Central memory CD8-positive, alpha-beta T cell (primary cell): ENCODE measurements around the gene REEP6.
A peak's percentile ranks its signal among the peaks of the same experiment; 100 is the strongest.

ENCODE experiments used
- ATAC-seq: fragments of 150-1000 bp; cut with Tn5 transposase; replicated peaks from 2 replicates; pipeline ENCODE4 v1.10.0; 2022; ENCODE audit warnings: mild to moderate bottlenecking, moderate FRiP score, moderate number of reproducible peaks; ENCODE audit not compliant: poor library complexity, severe bottlenecking; ENCODE audit errors: extremely low read depth
- DNase-seq, 2 donors: peaks; one replicate each; pipeline ENCODE4 v3.0.0; 2021; ENCODE audit warnings: low spot score in 2 of 2
- H3K27ac Mint-ChIP-seq: one replicate; pipeline ENCODE4 v1.8.0; 2022; ENCODE audit warnings: low read depth, mild to moderate bottlenecking, moderate library complexity, mixed read lengths
- H3K27me3 Mint-ChIP-seq: one replicate; pipeline ENCODE4 v1.8.0; 2022; ENCODE audit warnings: mixed read lengths
- H3K36me3 Mint-ChIP-seq: one replicate; pipeline ENCODE4 v1.8.0; 2022; ENCODE audit warnings: mild to moderate bottlenecking, moderate library complexity, mixed read lengths; ENCODE audit not compliant: insufficient read depth
- H3K4me1 Mint-ChIP-seq: one replicate; pipeline ENCODE4 v1.8.0; 2022; ENCODE audit warnings: mixed read lengths
- H3K4me3 Mint-ChIP-seq: one replicate; pipeline ENCODE4 v1.8.0; 2022; ENCODE audit warnings: mild to moderate bottlenecking, moderate library complexity, mixed read lengths
- H3K9me3 Mint-ChIP-seq: one replicate; pipeline ENCODE4 v1.8.0; 2022; ENCODE audit warnings: mixed read lengths

REEP6 gene

DNA sequence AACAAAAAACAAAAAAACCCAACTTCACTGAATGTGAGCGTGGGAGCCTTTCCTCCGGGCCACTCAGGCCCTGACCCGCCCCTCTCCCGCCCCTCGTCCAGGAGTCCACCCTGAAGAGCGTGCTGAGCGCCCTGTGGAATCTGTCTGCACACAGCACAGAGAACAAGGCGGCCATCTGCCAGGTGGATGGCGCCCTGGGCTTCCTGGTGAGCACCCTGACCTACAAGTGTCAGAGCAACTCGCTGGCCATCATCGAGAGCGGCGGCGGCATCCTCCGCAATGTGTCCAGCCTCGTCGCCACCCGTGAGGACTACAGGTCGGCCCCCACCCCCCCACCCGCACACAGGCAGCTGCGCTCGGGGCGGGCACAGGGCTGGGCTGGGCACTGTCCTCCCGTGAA, 29.1 kb upstream of the REEP6 start:
- Mint-ChIP-seq H3K4me3 (no peak overlapping the region), H3K36me3 (peaks cover 7% of the 10 kb centered on the region), H3K9me3 (no peaks in the 10 kb centered on the region), H3K27me3 (no peaks in the 10 kb centered on the region), H3K27ac (no peak overlapping the region), H3K4me1 (no peaks in the 10 kb centered on the region)
- ATAC-seq (no peak), DNase-seq (no peak)

DNA sequence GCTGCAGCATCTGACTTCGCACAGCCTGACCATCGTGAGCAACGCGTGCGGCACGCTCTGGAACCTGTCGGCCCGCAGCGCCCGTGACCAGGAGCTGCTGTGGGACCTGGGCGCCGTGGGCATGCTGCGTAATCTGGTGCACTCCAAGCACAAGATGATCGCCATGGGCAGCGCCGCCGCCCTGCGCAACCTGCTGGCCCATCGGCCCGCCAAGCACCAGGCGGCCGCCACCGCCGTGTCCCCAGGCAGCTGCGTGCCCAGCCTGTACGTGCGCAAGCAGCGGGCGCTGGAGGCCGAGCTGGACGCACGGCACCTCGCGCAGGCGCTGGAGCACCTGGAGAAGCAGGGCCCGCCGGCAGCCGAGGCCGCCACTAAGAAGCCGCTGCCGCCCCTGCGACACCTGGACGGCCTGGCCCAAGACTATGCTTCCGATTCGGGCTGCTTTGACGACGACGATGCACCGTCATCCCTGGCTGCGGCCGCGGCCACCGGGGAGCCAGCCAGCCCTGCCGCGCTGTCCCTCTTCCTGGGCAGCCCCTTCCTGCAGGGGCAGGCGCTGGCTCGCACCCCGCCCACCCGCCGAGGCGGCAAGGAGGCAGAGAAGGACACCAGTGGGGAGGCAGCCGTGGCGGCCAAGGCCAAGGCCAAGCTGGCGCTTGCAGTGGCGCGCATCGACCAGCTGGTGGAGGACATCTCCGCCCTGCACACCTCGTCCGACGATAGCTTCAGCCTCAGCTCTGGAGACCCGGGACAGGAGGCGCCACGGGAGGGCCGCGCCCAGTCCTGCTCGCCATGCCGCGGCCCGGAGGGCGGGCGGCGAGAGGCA, 25.6 kb upstream of the REEP6 start:
- H3K4me1 Mint-ChIP-seq, result no peaks in the 10 kb centered on the region
- H3K9me3 Mint-ChIP-seq, result no peaks in the 10 kb centered on the region
- no peak overlapping the region for H3K4me3 Mint-ChIP-seq
- DNase-seq, result no peak
- H3K27ac Mint-ChIP-seq, result no peak overlapping the region
- H3K27me3 Mint-ChIP-seq, result no peaks in the 10 kb centered on the region
- peaks cover 4% of the 10 kb centered on the region for H3K36me3 Mint-ChIP-seq
- ATAC-seq, result no peak

DNA sequence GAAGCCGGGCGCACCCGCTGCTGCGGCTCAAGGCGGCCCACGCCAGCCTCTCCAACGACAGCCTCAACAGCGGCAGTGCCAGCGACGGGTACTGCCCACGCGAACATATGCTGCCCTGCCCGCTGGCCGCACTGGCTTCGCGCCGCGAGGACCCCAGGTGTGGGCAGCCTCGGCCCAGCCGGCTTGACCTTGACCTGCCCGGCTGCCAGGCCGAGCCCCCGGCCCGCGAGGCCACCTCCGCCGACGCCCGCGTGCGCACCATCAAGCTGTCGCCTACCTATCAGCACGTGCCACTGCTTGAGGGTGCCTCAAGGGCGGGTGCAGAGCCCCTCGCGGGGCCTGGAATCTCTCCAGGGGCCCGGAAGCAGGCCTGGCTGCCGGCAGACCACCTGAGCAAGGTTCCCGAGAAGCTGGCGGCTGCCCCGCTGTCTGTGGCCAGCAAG, 24.9 kb upstream of the REEP6 start:
- no peak for ATAC-seq
- Mint-ChIP-seq H3K9me3 (no peaks in the 10 kb centered on the region), H3K4me1 (peaks cover 1% of the 10 kb centered on the region), H3K27me3 (no peaks in the 10 kb centered on the region), H3K27ac (no peak overlapping the region), H3K36me3 (peaks cover 4% of the 10 kb centered on the region), H3K4me3 (no peak overlapping the region)
- no peak for DNase-seq

DNA sequence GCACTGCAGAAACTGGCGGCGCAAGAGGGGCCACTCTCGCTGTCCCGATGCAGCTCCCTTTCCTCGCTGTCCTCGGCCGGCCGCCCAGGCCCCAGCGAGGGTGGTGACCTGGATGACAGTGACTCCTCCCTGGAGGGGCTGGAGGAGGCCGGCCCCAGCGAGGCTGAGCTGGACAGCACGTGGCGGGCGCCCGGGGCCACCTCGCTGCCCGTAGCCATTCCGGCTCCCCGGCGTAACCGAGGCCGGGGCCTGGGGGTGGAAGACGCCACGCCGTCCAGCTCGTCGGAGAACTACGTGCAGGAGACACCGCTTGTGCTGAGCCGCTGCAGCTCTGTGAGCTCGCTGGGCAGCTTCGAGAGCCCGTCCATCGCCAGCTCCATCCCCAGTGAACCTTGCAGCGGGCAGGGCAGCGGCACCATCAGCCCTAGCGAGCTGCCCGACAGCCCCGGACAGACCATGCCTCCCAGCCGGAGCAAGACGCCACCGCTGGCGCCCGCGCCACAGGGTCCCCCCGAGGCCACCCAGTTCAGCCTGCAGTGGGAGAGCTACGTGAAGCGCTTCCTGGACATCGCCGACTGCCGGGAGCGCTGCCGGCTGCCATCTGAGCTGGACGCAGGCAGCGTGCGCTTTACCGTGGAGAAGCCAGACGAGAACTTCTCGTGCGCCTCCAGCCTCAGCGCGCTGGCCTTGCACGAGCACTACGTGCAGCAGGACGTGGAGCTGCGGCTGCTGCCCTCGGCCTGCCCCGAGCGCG, 24.3 kb upstream of the REEP6 start:
- Mint-ChIP-seq H3K4me3 (no peak overlapping the region), H3K9me3 (no peaks in the 10 kb centered on the region), H3K4me1 (peaks cover 5% of the 10 kb centered on the region), H3K27me3 (no peaks in the 10 kb centered on the region), H3K36me3 (peaks cover 4% of the 10 kb centered on the region), H3K27ac (no peak overlapping the region)
- no peak for ATAC-seq
- no peak for DNase-seq

DNA sequence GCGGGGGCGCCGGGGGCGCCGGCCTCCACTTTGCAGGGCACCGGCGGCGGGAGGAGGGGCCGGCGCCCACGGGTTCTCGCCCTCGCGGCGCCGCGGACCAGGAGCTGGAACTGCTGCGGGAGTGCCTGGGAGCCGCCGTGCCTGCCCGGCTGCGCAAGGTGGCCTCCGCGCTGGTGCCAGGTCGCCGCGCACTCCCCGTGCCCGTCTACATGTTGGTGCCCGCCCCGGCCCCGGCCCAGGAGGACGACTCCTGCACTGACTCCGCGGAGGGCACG, 23.8 kb upstream of the REEP6 start:
- ATAC-seq, result no peak
- H3K4me1 Mint-ChIP-seq, result peaks cover 5% of the 10 kb centered on the region
- no peaks in the 10 kb centered on the region for H3K9me3 Mint-ChIP-seq
- H3K27ac Mint-ChIP-seq, result no peak overlapping the region
- no peak overlapping the region for H3K4me3 Mint-ChIP-seq
- H3K36me3 Mint-ChIP-seq, result peaks cover 4% of the 10 kb centered on the region
- no peaks in the 10 kb centered on the region for H3K27me3 Mint-ChIP-seq
- DNase-seq, result no peak

DNA sequence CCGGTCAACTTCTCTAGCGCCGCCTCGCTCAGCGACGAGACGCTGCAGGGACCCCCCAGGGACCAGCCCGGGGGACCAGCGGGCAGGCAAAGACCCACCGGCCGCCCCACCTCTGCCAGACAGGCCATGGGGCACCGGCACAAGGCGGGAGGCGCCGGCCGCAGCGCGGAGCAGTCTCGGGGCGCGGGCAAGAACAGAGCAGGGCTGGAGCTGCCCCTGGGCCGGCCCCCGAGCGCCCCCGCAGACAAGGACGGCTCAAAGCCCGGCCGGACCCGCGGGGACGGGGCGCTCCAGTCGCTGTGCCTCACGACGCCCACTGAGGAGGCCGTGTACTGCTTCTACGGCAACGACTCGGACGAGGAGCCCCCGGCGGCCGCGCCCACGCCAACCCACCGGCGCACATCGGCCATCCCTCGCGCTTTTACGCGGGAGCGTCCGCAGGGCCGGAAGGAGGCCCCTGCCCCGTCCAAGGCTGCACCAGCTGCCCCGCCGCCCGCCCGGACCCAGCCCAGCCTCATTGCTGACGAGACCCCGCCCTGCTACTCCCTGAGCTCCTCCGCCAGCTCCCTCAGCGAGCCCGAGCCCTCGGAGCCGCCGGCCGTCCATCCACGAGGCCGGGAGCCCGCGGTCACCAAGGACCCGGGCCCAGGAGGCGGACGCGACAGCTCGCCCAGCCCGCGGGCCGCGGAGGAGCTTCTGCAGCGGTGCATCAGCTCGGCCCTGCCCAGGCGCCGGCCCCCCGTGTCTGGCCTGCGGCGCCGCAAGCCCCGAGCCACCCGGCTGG, 23.3 kb upstream of the REEP6 start:
- H3K9me3 Mint-ChIP-seq, result no peaks in the 10 kb centered on the region
- no peak overlapping the region for H3K27ac Mint-ChIP-seq

DNA sequence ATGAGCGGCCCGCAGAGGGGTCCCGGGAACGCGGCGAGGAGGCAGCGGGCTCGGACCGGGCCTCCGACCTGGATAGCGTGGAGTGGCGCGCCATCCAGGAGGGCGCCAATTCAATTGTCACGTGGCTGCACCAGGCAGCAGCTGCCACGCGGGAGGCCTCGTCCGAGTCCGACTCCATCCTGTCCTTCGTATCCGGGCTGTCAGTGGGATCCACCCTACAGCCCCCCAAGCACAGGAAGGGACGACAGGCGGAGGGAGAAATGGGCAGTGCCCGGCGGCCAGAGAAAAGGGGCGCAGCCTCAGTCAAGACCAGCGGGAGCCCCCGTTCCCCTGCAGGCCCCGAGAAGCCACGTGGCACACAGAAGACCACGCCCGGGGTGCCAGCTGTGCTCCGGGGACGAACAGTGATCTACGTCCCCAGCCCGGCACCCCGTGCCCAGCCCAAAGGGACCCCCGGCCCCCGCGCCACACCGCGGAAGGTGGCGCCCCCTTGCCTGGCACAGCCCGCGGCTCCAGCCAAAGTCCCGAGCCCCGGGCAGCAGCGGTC, 22.6 kb upstream of the REEP6 start:
- Mint-ChIP-seq H3K4me3 (peak overlapping the region; percentile 46), H3K4me1 (peaks cover 10% of the 10 kb centered on the region), H3K36me3 (peaks cover 2% of the 10 kb centered on the region), H3K27me3 (no peaks in the 10 kb centered on the region), H3K9me3 (no peaks in the 10 kb centered on the region), H3K27ac (no peak overlapping the region)
- ATAC-seq (no peak), DNase-seq (no peak)

More for the DNA sequence above, 23.3 kb upstream of the REEP6 start:
- peaks cover 5% of the 10 kb centered on the region for H3K4me1 Mint-ChIP-seq
- H3K4me3 Mint-ChIP-seq, result no peak overlapping the region
- no peaks in the 10 kb centered on the region for H3K27me3 Mint-ChIP-seq
- H3K36me3 Mint-ChIP-seq, result peaks cover 2% of the 10 kb centered on the region
- ATAC-seq, result no peak
- no peak for DNase-seq

DNA sequence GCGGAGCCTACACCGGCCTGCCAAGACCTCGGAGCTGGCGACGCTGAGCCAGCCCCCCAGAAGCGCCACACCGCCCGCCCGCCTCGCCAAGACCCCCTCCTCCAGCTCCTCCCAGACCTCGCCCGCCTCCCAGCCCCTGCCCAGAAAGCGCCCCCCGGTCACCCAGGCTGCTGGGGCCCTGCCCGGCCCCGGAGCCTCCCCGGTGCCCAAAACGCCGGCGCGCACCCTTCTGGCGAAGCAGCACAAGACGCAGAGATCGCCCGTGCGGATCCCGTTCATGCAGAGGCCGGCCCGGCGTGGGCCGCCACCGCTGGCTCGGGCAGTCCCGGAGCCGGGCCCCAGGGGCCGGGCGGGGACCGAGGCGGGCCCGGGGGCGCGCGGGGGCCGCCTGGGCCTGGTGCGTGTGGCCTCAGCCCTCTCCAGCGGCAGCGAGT, 22.1 kb upstream of the REEP6 start:
- ATAC-seq (no peak), DNase-seq (no peak)
- Mint-ChIP-seq H3K4me1 (peaks cover 12% of the 10 kb centered on the region), H3K9me3 (no peaks in the 10 kb centered on the region), H3K36me3 (peaks cover 2% of the 10 kb centered on the region), H3K27ac (no peak overlapping the region), H3K4me3 (peak overlapping the region; percentile 46), H3K27me3 (no peaks in the 10 kb centered on the region)

DNA sequence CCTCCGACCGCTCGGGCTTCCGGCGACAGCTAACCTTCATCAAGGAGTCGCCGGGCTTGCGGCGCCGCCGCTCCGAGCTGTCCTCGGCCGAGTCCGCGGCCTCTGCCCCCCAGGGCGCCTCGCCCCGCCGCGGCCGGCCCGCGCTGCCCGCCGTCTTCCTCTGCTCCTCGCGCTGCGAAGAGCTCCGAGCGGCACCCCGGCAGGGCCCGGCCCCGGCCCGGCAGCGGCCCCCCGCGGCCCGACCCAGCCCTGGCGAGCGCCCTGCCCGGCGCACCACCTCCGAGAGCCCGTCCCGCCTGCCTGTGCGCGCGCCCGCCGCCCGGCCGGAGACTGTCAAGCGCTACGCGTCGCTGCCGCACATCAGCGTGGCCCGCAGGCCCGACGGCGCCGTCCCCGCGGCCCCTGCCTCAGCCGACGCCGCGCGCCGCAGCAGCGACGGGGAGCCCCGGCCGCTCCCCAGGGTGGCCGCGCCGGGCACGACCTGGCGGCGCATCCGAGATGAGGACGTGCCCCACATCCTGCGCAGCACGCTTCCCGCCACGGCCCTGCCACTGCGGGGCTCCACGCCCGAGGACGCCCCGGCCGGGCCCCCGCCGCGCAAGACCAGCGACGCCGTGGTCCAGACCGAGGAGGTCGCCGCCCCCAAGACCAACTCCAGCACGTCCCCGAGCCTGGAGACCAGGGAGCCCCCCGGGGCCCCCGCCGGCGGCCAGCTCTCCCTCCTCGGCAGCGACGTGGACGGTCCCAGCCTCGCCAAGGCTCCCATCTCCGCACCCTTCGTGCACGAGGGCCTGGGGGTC, 21.5 kb upstream of the REEP6 start:
- ATAC-seq (no peak), DNase-seq (no peak)
- Mint-ChIP-seq H3K4me3 (peak overlapping the region; percentile 73), H3K4me1 (peaks cover 12% of the 10 kb centered on the region), H3K27me3 (no peaks in the 10 kb centered on the region), H3K36me3 (peaks cover 2% of the 10 kb centered on the region), H3K9me3 (no peaks in the 10 kb centered on the region), H3K27ac (no peak overlapping the region)

DNA sequence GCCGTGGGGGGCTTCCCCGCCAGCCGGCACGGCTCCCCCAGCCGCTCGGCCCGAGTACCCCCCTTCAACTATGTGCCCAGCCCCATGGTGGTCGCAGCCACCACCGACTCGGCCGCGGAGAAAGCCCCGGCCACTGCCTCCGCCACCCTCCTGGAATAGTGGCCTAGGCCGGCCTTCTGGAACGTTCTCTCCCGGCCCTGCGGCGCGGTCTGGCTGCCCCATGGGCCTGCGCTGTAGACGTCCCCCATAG, 21.0 kb upstream of the REEP6 start:
- Mint-ChIP-seq H3K4me1 (peaks cover 12% of the 10 kb centered on the region), H3K27me3 (no peaks in the 10 kb centered on the region), H3K9me3 (no peaks in the 10 kb centered on the region), H3K4me3 (peak overlapping the region; percentile 73), H3K27ac (no peak overlapping the region), H3K36me3 (peaks cover 4% of the 10 kb centered on the region)
- DNase-seq, result no peak
- ATAC-seq, result no peak

DNA sequence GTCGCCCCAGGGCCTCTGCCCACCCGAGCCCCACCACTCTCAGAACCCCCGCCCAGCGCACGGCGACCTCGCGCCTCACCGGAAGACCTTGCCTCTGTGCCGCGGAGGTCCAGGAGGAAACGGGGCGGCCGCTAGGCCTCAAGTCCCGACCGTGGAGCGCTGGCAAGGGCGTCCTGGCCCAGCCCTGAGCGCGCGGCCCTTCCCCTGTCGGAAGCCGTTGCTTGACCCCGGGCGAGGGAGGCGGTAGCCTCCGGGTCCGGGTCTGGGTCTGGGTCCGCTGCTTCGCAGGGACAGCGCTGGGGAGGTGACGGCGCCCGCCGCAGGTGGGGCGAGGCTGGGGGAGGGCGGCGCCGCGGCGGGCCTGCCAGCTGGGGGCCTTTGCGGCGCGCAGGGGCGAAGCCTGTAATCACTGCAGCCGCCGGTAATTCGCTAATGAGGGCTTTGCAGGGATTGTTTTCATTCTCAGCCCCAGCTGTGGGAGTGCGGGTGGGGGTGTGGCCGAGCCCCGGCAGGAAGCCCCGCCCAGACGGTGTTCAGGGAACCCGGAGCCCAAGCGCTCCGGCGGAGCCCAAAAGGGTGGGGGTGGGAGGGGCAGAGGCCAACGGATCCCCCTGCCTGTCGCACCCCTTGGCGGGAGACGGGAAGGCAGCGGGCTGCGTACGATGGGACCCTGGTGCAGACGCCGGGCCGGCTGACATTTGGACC, 20.5 kb upstream of the REEP6 start:
- no peak for ATAC-seq
- peaks cover 4% of the 10 kb centered on the region for H3K36me3 Mint-ChIP-seq
- DNase-seq, result peak in 1 of 2 donors; percentile 45
- H3K27me3 Mint-ChIP-seq, result no peaks in the 10 kb centered on the region
- peak overlapping the region; percentile 73 for H3K4me3 Mint-ChIP-seq
- H3K27ac Mint-ChIP-seq, result no peak overlapping the region
- peaks cover 12% of the 10 kb centered on the region for H3K4me1 Mint-ChIP-seq
- H3K9me3 Mint-ChIP-seq, result no peaks in the 10 kb centered on the region
